ENCODE data around the gene KCNK7.
A peak's percentile ranks its signal among the peaks of the same experiment; 100 is the strongest.

KCNK7 gene

DNA sequence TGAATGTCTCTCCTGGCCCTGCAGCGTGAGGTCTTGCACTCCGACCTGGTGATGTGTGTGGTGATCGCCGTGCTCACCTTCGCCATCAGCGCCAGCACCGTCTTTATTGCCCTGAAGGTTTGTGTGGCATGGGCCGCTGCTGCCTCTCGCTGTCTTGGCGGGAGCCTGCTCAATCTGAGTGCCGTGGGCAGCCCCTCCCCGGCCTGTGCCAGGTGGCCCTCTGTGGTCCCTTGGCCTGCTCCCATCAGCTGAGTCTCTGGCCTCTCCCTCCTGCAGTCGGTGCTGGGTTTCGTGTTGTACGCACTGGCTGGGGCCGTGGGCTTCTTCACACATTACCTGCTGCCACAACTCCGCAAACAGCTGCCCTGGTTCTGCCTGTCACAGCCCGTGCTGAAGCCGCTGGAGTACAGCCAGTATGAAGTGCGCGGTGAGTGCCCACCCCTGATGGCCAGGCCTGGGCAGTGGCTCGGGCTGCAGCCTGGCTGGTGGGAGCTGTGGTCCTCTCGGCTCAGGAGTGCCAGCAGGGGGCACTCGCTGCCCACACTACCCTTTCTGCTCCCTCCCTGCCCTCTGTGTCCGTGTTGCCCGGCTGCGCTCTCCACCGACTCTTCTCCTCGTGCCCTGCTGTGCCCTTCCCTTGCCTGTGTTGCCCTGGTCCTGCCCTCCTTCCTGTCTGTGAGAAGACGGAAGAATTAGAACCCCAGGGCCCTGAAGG, 30.2 kb upstream of the KCNK7 start:
- no peak for FAIRE-seq

GRCh38 chr11:65624931-65625627, 29.5 kb upstream of the KCNK7 start:
- FAIRE-seq, result no peak

- no peak for FAIRE-seq
These were observed 28.4 kb upstream of the KCNK7 start for GRCh38 chr11:65623852-65624616.

DNA sequence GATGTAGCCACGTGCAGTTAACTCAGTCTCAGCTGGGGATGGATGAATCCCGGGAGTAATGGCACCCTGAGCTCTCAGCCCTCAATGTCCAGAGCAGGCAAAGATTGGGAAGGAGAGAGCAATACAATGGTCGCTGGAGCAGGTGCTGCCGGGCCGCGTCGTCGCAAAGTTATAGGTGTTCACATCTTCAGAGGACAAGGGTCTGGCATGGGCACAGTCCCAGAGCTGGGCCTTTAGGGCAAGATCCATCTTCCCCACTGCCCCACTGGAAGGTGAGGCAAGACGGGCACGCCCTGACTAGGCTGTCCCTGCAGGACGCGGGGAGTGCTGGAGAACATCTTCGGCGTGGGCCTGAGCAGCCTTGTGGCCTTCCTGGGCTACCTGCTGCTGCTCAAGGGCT, 27.6 kb upstream of the KCNK7 start:
- no peak for FAIRE-seq

DNA sequence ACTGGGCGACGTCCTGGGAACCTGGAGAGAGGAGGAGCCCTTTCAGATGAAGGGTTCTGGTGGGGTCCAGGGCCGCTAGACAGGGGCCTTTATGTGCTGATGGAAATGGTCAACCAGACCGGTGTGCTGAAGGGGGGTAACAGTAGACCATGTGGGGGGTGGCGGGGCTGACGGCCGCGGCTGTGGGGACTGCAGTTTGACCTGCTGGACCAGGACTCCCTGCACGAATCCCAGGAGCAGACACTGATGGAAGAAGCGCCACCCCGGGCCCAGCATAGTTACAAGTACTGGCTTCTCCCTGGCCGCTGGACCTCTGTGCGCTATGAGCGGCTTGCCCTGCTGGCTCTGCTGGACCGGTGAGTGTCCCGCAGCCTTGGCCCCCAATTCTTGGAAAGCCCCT, 26.4 kb upstream of the KCNK7 start:
- FAIRE-seq, result no peak

DNA sequence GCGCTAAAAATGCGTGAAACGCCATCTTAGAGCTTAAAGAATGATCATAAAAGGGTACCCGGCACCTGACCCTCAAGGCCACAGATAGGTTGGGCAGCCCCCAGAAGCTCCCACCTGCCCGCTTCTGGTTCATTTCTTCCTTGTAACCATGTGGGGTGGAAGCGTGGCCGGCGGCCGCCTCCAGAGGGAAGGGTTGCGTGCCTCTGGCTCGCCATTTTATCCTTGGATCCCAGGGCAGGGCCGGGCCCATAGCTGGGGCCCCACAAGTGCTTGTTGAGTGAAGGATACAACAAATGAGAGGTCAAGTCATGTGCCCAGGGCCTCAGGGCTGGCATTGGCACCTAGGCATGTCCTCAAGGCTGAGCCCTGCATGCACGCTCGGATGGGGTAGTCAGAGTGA, 25.9 kb upstream of the KCNK7 start:
- FAIRE-seq, result no peak

DNA sequence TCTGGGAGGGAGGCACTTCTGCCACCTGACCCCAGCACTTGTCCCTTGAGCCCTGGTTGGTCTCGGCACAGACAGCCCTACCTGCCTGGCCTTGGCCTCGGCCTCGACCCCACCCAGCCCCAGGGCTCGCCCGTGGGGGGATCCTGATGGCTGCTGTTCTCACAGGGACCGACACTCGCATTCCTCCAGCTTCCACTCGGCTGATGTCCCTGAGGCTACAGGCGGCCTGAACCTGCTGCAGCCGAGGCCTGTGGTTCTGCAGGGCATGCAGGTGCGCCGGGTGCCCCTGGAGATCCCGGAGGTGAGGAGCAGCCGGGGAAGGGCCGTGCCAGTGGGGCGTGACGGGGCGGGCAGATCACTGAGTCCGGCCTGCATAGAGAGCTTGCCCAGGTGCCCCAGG, 25.1 kb upstream of the KCNK7 start:
- FAIRE-seq, result no peak

- no peak for FAIRE-seq
These were observed 23.8 kb upstream of the KCNK7 start for GRCh38 chr11:65619281-65619928.

- no peak for FAIRE-seq
These were observed 23.2 kb upstream of the KCNK7 start for GRCh38 chr11:65618763-65619162.

DNA sequence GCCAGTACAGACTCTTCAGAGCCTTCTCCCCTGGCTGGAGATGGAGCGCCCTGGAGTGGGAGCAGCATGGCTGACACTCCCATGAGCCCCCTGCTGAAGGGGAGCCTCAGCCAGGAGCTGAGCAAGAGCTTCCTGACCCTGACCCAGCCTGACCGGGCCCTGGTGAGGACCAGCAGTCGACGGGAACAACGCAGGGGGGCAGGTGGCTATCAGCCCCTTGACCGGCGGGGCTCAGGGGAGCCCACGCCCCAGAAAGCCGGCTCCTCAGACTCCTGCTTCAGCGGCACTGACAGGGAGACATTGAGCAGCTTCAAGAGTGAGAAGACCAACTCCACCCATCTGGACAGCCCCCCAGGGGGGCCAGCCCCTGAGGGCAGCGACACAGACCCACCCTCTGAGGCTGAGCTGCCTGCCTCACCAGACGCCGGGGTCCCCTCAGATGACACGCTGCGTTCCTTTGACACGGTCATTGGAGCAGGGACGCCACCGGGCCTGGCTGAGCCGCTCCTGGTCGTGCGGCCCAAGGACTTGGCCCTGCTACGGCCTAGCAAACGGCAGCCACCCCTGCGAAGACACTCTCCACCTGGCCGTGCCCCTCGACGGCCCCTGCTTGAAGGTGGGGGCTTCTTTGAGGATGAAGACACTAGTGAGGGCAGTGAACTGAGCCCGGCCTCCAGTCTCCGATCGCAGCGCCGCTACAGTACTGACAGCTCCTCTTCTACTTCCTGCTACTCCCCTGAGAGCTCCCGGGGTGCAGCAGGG, 22.6 kb upstream of the KCNK7 start:
- no peak for FAIRE-seq

- no peak for FAIRE-seq
These were observed 21.7 kb upstream of the KCNK7 start for GRCh38 chr11:65617136-65617850.

DNA sequence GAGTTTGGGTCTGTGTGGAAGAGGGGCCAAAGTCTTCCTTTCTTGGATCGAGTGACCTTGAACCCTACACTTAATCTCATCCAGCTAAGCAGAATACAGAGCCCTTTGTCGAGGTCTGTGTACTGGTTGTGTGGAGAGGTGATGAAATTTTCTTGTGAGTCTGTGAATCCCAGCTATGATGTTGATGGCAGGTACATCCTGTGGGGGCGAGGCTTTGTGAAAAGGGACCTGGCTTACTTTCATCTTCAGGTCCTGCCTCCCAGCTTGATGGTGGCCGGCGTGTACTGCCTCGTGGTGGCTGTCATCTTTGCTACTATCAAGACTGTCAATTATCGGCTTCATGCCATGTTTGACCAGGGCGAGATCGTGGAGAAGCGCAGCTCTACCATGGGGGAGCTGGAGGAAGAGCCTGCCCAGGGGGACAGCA, 21.0 kb upstream of the KCNK7 start:
- no peak for FAIRE-seq

GRCh38 chr11:65615950-65616574, 20.5 kb upstream of the KCNK7 start:
- no peak for FAIRE-seq

GRCh38 chr11:65615229-65615949, 19.8 kb upstream of the KCNK7 start, which contains the start of gene PCNX3:
Gene PCNX3, plus strand, starts transcription at chr11:65615776. Its CDS starts 536 bp downstream, at chr11:65616312.
- FAIRE-seq, result peak; percentile 98

DNA sequence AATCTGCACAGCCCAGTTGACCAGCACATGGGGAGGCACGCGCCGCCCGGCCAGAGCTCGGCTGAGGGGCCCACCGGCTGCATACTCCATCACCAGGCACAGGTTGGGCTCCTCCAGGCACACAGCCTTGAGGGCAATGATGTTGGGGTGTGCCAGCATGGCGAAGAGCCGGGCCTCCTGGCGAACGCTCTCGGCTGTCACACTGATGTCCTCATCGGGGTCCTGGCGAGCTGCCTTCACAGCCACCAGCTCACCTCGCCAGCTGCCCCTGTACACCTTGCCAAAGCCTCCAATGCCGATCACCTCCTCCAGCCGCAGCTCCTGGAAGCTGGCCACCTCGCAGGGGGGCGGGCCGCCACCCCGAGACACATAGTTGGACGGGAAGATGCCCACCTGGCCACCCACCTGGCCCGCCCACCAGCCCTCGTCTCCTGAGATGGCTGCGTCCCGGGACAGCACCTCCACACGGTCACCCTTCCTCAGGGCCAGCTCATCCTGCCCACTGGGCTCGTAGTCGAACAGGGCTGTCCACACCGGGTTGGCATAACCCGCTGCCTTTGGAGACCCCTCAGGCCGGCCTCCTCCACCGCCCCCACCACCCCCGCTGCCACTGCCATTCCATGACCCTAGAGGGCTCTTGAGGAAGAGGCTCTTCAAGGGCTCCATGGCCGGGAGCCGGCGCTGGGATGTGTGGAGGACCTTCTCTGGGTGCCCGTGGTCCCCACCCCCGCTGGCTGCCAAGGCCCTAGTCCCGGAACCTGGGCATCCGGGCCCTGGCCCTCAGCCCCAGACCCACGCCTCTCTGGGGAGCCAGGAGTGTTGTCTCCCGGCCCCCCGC, 17.7 kb upstream of the KCNK7 start:
- FAIRE-seq, result no peak

DNA sequence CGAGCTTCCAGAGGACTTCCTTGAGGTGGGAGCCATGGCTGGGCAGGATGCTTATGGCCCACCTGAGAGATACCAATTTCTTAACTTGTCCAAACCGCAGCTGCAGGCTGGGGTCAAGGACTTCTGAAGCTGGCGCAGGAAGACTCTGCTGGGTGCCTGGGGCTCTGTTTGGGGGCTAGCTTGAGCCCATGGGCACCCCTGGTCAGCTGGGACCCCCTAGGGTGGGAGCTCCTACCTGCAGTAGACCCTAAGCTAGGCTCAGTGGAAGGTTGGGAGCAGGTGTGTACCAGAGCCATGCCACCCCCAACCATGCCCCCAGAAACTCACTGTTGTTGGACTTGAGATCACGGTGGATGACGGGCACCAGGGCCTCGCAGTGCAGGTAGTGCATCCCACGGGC, 17.1 kb upstream of the KCNK7 start:
- no peak for FAIRE-seq

GRCh38 chr11:65611758-65612603, 16.4 kb upstream of the KCNK7 start:
- no peak for FAIRE-seq

DNA sequence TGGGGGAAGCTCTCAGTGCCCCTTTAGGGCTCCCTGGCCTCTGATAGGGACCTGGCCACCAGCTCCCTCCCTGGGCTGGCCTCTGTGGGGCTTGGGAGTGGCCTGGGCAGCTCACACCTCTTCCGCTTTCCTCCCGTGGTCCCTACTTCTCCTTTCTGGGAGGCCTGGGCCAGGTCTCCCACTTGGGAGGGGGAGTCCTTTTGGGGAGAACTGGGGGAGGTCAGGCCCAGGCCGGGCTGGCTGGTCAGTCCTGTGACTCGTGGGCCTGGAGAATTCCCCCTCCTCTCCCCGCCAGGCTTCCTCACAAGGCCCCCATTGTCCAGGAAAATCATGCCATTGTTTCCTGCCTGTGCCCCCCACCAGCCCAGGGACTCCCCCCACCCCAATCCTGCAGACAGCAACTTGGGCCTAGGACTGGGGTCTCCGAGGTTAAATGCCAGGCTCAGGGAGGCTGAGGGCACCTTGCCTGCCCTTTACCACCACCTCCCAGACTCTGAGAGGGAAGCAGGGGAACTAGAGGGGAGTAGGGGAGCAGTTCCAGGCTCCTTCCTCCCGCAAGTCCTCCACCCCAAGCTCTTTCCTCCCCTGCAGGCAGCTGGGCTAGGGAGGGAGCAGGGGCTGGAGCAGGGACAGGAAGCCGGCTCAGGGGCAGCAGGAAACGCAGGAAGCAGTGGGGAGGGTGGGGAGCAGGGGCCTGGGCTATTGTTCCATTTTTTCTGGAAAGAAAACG, 15.6 kb upstream of the KCNK7 start:
- FAIRE-seq, result no peak

Measured in TTC549 (cell line).